NCI-H82 treated with DMSO at 0.1 percent for 48 hours (cell line): ENCODE data around the gene C3.
A peak's percentile ranks its signal among the peaks of the same experiment; 100 is the strongest.
"Not testable (repeated sequence)": the region's sequence is repeated elsewhere in the genome, so short reads cannot be mapped to it uniquely, and the experiment has no call there.

ENCODE experiments used
- DNase-seq: peaks from one replicate; lab custom pipeline; 2025; ENCODE audit not compliant: unreplicated experiment; lab: John Stamatoyannopoulos, UW

Gene C3

DNA sequence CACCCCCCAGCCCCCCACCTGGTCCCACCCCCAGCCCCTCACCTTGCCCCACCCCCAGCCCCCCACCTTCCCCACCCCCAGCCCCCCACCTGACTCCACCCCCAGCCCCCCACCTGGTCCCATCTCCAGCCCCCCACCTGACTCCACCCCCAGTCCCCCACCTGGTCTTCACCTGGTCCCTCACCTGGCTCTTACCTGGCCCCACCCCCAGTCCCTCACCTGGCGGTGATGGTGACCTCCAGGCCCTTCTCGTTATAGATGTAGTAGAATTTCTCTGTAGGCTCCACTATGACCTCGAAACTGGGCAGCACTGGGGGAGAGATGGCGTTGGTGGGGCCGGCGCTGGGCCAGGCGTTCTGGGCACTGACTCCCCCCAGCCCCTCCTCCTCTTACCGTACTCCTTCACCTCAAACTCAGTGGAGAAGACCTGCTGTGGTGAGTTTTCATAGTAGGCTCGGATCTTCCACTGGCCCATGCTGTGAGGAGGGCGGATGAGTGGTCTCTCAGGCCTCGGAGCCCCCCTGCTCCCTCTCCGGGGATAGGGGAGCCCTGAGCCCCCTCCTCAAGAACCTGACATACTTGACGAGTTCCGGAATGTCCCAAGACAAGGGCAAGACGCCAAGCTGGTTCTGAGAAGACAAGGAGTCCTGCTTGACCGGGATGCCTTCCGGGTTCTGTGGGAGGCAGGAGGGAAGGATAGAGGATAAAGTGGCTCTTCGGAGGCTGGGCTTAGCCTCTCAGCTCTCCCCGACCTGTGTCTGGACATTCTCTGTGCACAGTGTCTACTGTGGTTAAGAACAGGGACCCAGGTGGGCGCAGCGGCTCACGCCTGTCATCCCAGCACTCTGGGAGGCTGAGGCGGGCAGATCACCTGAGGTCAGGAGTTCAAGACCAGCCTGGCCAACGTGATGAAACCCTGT, 6.4 kb downstream of the C3 start:
- no peak for DNase-seq

DNA sequence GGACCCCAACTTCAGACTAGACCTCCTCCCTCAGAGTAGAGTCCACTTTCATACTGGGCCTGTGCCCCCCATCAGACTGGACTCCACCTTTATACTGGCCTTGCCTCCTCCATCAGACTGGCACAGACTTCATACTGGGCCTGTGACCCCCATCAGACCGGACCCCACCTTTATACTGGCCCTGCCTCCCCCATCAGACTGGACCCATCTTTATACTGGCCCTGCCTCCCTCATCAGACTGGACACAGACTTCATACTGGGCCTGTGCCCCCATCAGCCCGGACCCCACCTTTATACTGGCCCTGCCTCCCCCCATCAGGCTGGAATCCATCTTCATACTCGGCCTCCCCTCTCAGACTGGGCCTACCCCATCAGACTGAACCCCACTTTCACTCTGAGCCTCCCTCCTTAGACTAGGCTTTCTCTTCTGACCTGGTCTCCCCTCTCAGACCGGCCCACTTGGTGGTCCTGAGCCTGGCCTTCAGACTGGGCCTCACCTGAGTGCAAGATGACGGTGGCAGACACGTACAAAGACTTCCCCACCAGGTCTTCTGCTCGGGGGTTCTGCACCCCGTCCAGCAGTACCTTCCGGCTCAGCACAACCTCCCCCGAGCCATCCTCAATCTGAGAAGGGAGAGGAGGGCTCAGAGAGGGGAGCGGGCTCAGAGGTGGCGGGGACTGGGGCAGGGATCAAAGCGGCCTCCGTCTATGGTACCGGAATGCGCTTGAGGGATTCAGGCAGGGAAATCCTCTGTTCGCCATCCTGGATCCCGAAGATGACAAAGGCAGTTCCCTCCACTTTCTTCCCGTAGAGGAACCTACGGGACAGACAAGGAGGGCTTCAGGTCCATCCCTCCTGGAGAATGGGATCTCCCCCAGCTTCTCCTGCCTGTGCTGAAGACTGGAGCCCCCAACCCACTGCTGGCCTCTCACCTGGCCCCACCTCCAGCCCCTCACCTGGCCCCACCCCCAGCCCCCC, 7.5 kb downstream of the C3 start:
- DNase-seq = no peak

DNA sequence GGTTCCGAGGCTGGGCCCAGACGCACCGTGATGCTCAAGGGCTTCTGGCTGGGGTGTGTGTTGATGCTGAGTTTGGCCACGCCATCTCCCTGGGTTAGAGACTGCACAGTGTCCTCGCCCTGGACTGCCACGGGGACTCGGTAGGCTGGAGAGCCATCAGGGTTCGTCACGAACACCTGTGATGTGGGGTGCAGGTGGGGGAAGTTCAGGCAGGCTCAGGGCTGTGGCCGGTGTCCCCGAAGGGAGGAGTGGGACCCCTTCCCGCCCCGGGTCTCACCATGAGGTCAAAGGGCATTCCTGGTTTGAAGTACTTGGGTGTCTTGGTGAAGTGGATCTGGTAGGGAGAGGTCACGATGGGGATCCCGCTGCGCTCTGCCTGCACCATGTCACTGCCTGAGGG, 8.2 kb downstream of the C3 start:
- no peak for DNase-seq

DNA sequence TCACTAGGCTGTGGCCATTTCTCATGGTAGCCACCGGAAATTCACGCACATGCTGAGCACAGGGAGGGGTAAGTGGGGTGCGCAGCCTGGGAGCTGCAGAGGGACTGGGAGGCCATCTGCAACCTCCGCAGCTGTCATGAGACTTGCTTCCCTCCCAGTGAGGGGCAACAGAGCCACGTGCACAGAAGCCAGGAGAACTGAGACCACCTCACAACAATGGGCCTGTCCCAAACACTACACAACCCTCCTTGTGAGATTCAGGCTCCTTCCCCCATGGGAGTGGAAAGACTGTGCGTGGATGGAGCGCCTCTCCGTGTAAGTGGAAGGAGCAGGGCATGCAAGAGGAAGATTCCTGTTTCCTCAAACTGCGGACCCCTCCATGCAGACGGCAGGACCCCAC, 8.8 kb downstream of the C3 start:
- DNase-seq = no peak

DNA sequence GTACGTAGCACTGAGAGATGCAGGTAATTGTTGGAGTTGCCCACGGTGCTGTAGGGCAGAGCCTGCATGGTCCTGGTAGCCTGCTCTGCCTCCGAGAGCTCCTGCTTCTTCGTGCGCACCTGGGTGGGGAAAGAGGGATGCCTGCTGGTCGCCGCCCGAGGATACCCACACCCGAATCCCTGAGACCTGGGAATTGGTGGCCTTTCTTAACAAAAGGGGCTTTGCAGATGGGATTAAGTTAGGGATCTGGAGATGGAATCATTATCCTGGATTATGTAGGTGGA, 9.4 kb downstream of the C3 start:
- DNase-seq = peak; percentile 26

DNA sequence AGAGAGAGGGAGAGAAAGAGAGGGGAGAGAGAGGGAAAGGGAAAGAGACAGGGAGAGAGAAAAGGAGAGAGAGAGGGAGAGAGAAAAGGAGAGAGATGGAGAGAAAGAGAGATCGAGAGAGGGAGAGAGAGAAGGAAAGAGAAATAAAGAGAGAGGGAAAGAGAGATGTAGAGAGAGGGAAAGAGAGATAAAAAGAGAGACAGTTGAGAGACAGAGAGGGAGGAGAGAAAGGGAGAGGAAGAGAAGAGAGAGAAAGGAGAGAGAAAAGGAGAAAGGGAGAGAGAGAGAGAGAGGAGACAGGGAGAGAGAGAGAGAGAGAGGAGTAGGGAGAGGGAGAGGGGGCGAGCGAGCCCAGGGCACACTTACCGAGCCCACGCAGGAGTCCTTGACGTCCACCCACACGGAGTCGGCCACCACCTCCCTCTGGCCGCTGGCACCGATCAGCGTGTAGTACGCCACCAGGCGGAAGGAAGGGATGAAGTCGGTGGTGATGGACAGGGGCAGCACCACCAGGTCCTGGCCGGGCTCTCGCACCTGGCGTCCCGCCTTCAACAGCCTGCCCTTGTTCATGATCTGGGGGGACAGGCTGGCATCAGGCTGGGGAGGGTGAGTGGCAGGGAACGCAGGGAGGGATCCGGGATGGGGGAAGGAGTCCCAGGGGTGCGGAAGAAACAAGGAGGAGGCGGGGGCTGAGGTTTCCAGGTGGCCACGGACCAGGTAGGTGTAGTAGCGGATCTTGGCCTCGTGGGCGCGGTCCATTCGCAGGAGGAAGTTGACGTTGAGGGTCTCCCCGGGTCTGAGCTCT, 10.0 kb downstream of the C3 start:
- no peak for DNase-seq

DNA sequence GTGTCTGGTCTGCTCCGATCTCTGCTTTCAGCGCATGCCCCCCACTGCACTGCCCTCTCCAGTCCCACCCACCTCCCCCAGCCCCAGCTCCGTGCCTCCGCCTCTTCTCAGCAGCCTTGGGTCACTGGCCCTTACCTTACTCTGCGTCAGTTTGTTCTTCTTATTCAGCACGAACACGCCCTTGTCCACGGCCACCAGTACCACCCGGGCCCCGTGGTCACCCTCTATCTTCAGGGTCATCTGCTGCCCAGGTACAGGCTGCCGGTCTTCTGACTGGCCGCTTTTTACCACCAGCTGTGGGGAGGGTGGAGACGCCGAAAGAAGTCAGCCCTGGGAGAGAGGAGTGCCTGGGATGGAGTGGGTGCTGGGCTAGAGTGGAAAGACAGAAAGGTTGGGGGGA, 10.9 kb downstream of the C3 start:
- DNase-seq = no peak

DNA sequence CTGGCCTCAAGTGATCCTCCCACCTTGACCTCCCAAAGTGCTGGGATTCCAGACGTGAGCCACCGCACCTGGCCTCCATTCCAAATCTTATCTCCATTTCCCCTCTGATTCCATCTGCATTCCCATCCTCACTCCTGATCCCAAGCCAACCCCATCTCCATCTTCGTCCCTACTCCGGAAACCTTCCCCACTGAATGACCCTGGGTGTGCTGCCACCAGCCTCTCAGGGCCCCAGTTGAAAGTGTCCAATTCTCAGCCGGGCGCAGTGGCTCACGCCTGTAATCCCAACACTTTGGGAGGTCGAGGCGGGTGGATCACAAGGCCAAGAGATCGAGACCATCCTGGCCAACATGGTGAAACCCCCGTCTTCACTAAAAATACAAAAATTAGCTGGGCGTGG, 11.5 kb downstream of the C3 start:
- DNase-seq = not testable (repeated sequence)

DNA sequence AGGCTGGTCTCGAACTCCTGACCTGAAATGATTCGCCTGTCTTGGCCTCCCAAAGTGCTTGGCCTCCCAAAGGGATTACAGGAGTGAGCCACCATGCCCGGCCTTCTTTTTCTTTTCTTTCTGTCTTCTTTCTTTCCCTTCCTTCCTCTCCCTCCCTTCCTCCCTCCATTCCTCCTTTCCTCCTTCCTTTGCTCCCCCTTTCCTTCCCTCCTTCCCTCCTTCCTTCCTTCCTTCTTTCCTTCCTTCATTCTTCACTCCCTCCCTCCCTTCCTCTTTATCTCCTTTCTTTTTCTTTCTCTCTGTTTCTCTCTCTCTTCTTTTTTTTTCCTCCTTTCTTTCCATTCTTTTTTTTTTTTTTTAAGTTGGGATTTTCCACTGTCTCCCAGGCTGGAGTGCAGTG, 12.1 kb downstream of the C3 start:
- no peak for DNase-seq

DNA sequence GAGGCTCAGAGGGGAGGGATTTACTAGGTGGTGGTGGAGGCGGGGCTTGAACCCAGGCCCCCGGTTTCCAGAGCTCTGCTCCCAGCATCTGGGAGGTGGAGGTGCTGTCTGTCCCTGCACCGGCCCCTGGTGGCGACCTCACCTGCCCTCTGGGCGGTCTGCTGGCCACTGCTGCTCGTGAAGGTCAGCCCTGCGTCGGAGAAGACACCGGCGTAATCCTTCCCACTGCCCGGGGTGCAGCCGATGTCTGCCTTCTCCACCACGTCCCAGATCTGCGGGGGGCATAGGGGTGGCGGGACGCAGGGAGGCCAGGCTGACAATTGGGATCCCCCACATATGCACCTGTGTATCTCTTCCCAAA, 12.8 kb downstream of the C3 start:
- DNase-seq = no peak

DNA sequence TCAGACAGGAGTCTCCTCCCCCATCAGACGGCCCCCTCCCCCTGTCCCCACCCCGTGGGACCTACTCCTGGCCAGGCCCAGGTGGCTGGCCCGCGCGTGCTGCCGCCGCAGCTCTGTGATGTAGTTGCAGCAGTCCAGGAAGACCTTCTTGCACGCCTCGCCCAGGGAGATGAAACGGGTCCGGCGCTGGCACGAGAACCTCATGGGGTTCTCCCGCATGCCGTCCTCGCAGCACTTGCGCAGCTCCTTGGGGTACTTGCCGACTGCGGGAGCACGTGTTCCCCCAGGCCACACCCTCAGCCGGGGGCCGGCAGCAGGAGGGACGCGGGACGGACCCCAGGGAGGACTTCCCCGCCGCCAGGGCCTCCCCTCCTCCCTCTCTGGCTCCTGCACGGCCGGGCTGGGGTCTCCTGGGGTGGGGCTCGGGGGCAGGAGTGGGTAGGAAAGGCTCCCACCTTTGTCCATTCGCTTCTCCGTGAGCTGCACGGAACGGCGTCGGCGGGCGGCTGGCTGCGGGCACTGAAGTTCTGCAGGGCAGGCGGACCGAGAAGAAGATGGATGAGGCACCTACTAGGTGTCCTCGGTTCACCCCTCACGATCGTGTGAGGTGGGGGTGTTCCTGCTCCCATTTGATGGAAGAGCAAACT, 13.3 kb downstream of the C3 start:
- no peak for DNase-seq

DNA sequence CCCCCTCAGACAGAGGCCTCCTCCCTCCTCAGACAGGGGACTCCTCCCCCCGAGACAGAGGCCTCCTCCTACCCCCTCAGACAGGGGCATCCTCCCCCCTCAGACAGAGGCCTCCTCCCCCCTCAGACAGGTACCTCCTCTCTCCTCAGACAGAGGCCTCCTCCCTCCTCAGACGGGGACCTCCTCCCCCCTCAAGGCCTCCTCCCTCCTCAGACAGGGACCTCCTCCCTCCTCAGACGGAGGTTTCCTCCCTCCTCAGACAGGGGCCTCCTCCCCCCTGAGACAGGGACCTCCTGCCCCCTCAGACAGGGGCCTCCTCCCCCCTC, 13.9 kb downstream of the C3 start:
- DNase-seq = no peak

DNA sequence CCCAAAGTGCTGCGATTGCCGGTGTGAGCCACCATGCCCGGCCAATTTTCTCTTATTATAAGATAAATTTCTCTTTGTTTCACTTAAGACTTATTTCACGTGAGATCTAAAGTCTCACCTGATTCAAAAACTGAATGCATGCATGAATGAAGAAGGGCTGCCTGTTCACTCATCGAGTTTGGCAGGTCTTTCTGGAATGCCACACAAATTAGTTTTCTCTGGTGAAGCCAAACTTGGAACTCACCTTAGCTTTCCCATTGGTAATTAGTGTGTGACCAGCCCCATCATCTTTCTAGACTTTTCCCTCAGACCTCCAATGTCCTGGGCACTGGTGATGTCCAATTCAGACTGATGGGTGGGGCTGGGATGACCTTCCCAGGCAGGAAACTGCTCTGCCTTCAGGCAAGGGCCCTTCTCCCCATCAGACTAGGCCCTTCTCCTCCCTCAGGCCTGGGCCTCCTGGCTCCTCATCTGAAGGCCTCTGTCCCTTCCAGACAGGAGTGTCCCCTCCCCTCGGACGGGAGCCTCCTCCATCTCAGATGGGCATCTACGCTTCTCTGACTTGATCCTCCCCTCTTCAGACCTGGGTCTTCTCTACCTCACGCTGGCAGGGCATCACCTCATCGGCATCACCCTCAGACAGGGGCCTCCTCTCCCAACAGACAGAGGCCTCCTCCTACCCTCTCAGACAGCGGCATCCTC, 14.4 kb downstream of the C3 start:
- no peak for DNase-seq

DNA sequence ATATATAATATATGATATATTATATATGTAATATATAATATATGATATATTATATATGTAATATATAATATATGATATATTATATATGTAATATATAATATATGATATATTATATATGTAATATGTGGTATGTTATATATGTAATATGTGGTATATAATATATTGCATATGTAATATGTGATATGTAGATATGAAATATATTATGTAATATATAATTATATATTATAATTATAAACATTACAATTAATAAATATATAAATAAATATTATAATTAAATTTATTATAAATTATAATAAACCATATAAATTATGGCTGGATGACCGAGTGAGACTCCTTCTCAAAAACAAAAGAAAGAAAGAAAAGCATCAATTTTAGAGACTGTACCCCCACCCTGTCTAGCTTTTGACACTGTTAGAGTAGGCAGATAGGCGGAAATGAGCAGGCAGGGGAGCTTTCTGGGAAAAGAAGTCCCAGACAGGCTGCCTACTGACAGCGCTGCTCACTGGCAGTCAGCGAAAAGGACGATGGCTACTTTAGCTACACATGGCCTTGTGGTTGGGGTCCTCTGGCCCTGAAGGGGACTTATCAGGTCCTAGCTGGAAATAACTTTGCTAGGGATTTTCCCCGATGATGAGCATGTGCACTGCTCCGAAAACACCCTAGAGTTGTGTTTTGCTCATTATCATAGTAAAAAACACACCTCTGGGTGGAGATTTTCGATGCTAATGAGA, 19.7 kb downstream of the C3 start:
- DNase-seq = no peak

DNA sequence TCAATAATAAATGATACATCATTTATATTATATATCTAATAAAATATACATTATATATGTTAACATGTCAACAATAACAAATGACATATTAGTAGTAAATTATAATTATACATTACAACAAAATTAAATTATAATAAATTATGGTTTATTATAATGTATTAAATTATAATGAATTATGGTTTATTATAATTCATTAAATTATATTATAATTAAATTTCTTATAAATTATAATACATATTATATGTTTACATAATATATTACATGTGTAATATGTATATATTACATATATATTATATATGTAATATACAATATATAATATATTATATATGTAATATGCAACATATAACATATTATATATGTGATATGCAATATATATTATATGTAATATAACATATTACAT, 20.5 kb downstream of the C3 start:
- DNase-seq = no peak

DNA sequence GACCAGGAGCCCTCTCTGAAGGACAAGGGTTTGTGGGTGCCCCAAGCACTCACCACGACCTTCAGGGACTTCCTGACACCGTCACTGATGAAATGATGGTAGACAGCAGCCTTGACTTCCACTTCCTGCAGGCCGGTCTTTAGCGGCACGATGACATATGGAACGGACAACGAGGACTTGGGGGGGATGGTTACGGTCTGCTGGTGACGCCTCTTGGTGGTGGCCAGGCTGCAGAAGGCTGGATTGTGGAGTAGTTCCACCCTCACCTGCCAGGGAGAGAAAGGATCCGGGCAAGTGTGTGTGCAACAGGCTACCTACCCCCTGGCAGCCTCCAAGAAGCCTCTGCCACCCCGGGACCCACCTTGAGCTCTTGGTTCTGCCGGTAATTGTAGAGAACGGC, 23.2 kb downstream of the C3 start:
- no peak for DNase-seq

DNA sequence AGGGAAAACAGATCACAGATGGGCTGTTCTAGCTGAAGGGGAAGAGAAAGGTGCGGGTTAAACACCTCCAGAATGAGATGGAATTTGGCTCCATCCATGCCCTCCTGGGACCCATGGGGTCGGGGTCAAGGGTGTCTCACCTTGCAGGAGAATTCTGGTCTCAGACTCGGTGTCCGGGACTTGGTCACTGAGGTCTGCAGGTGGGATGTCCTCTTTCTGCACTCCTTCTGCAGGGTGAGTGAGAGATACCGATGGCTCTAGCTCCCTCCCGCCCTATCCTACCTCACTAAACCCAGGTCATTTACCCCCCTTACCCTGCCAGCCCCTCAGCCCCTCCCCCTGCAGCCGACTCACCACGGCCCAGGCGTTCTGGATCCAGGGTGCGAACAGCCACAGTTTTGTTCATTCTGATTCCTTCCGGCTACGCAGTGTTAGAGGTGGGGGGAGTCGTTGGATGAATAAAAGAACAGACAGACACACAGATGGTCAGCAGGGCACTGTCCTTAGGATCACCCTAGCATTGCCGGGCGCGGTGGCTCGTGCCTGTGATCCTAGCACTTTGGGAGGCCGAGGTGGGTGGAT, 24.1 kb downstream of the C3 start:
- DNase-seq = no peak

DNA sequence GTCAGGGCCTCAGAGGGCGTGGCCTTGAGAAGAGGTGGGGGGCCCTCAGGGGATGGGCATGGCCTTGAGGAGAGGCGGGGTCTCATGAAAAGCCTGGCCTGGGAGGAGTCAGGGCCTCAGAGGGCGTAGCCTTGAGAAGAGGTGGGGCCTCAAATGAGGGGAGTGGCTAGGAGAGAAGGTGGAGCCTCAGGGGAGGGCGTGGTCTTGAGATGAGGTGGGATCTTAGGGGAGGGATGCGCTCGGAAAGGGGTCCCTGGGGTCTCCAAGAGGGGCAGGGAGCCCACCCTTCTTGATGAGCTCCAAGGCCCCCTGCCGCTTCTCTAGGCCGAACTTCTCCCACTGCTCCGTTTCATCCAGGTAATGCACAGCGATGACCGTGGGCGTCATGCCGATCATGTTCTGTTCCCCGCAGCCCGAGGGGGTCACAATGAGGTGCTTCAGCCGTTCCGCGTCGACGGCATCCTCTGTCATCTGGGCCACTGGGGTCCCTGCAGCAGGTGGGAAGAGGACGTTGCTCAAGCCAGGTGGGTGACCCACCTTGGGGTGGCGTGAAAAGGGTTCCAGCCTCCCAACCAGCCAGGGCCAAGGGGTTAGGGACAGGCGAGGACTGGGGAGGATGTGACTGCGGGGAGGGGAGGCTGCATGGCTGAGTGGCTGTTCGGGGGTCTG, 26.2 kb downstream of the C3 start:
- no peak for DNase-seq

DNA sequence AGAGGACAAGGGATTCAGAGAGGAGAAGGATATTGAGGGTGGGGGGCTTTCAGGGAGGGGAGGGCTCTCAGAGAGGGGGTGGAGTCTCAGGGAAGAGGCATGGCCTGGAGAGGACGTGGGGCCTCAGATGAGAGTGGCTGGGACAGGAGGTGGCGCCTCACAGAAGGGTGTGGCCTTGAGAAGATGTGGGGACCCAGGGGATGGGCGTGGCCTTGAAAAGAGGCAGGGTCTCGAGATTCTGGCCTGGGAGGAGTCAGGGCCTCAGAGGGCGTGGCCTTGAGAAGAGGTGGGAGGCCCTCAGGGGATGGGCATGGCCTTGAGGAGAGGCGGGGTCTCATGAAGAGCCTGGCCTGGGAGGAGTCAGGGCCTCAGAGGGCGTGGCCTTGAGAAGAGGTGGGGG, 26.8 kb downstream of the C3 start:
- DNase-seq = no peak
